H1 (cell line): Measurements from ENCODE around the gene KLHL40. TPM values are rescaled to one million over a fixed set of nuclear protein-coding genes. Genes with fewer than 3 reads are reported as not detected.

Experiments used
- CHD7 ChIP-seq: fragments of 300-600 bp; sonication (generic); IDR thresholded peaks from 2 replicates; pipeline ENCODE4 v1.7.1; 2012; ENCODE audit warnings: low read length, moderate library complexity, mild to moderate bottlenecking, inconsistent platforms; ENCODE audit not compliant: insufficient replicate concordance
- SRF ChIP-seq: IDR thresholded peaks from 2 replicates; pipeline ENCODE4 v1.6.1; 2011; ENCODE audit warnings: mild to moderate bottlenecking, low read depth, low read length, moderate library complexity
- TAF1 ChIP-seq: IDR thresholded peaks from 2 replicates; pipeline ENCODE4 v1.6.1; 2011; ENCODE audit warnings: mild to moderate bottlenecking, low read depth, low read length
- polyA plus RNA-seq, 7 experiments: library from polyadenylated mRNA; depleted of rRNA in 3 of 7; stranded (reverse) in 5 of 7; unstranded in 2 of 7; fragments of >200 nt in 5 of 7; fragments of 200-250 nt in 2 of 7; gene quantifications; 1 replicate in 5 of 7; 2 replicates in 1 of 7; 4 replicates in 1 of 7; pipeline versions ENCODE4 v1.2.1 to v1.2.3, GENCODE V29; 2011 to 2013; ENCODE audit warnings: missing spikeins in 2 of 7, mixed read lengths in 2 of 7
- total RNA-seq: library from RNA; stranded (reverse); fragmentation: NEBNext Ultra II Directional; extraction: Animal tissue kit (Norgen Biotek cat#: 25700); gene quantifications from 2 replicates; pipeline ENCODE4 v1.2.1, GENCODE V29; 2021

The KLHL40 gene
- total and polyA plus RNA-seq, 2 of the 8 experiments (the other 6 are each of a cell fraction or from before 2014, with no cell fraction given): 0.02 TPM; not detected in 1

- TF ChIP-seq CHD7 (no peak), TAF1 (no peak), SRF (no peak)
Observed at GRCh38 chr3:42733501-42734262, 48.3 kb downstream of the KLHL40 start (continued).
